HG02970 (cell line): ENCODE measurements around the gene CDH23.

ENCODE experiments used
- ATAC-seq: cut with Tn5 transposase; IDR thresholded peaks from one replicate; pipeline ENCODE4 v1.9.1; 2021; ENCODE audit warnings: mild to moderate bottlenecking, moderate library complexity, moderate number of reproducible peaks; ENCODE audit not compliant: unreplicated experiment, low FRiP score

Gene CDH23

GRCh38 chr10:71708301-71708703 is 311.6 kb downstream of the CDH23 start:
- ATAC-seq: no peak

GRCh38 chr10:71708897-71709882 is 312.5 kb downstream of the CDH23 start:
- ATAC-seq: no peak

- ATAC-seq: no peak
Observed at GRCh38 chr10:71710519-71710918, 313.8 kb downstream of the CDH23 start.

GRCh38 chr10:71711052-71711623 is 314.4 kb downstream of the CDH23 start:
- ATAC-seq: no peak

- no peak for ATAC-seq
Observed at GRCh38 chr10:71712170-71712569, 315.4 kb downstream of the CDH23 start.

GRCh38 chr10:71712572-71713134 is 315.9 kb downstream of the CDH23 start:
- ATAC-seq: no peak

GRCh38 chr10:71713135-71714030 is 316.7 kb downstream of the CDH23 start:
- ATAC-seq: no peak

- ATAC-seq: no peak
Observed at GRCh38 chr10:71714031-71714410, 317.3 kb downstream of the CDH23 start.

- ATAC-seq: no peak
Observed at GRCh38 chr10:71714592-71714991, 317.9 kb downstream of the CDH23 start.

GRCh38 chr10:71715026-71715425 is 318.3 kb downstream of the CDH23 start:
- no peak for ATAC-seq

GRCh38 chr10:71715860-71716259 is 319.1 kb downstream of the CDH23 start:
- ATAC-seq: no peak

GRCh38 chr10:71716426-71716825 is 319.7 kb downstream of the CDH23 start:
- no peak for ATAC-seq

- ATAC-seq: no peak
Observed at GRCh38 chr10:71717056-71717455, 320.3 kb downstream of the CDH23 start.

- ATAC-seq: no peak
Observed at GRCh38 chr10:71717551-71717951, 320.8 kb downstream of the CDH23 start.

- no peak for ATAC-seq
Observed at GRCh38 chr10:71718165-71718698, 321.5 kb downstream of the CDH23 start.

GRCh38 chr10:71719042-71719441 is 322.3 kb downstream of the CDH23 start:
- no peak for ATAC-seq

GRCh38 chr10:71719464-71720201 is 322.9 kb downstream of the CDH23 start, which contains the start of gene C10orf105:
TSS of gene C10orf105 (minus strand) at chr10:71719778. CDS start at chr10:71716337, 3,441 bp downstream.
- ATAC-seq: no peak

- ATAC-seq: no peak
Observed at GRCh38 chr10:71720288-71720687, 323.6 kb downstream of the CDH23 start.

GRCh38 chr10:71721313-71721712 is 324.6 kb downstream of the CDH23 start:
- ATAC-seq: no peak
